Right lung (tissue), 5 donors: ENCODE data around the gene VSTM4. TPM values are rescaled to one million over a fixed set of nuclear protein-coding genes. Genes with fewer than 3 reads are reported as not detected.
A peak's percentile ranks its signal among the peaks of the same experiment; 100 is the strongest.

Experiments
- DNase-seq, 2 donors: peaks; one replicate each; pipeline ENCODE4 v3.0.0-alpha.2; 2013
- polyA plus RNA-seq, 5 donors: library from polyadenylated mRNA; unstranded; fragments of 120-200 nt; gene quantifications; one replicate each; pipeline versions ENCODE4 v1.2.1 to v1.2.3, GENCODE V29; 2013; ENCODE audit warnings: inconsistent platforms in 1 of 5, low replicate concordance in 1 of 5; ENCODE audit not compliant: insufficient read length in 5 of 5, insufficient read depth in 1 of 5

VSTM4 gene
- polyA plus RNA-seq, 5 donors, result 28.7 to 34.3 (median 30.6) TPM

- no peak for DNase-seq
These were observed 105.0 kb downstream of the VSTM4 start for GRCh38 chr10:49010295-49010694.

GRCh38 chr10:49009199-49009979, 105.9 kb downstream of the VSTM4 start:
- peak; percentile 38 to 55 for DNase-seq

- no peak for DNase-seq
These were observed 106.7 kb downstream of the VSTM4 start for GRCh38 chr10:49008505-49009198.

- no peak for DNase-seq
These were observed 107.2 kb downstream of the VSTM4 start for GRCh38 chr10:49008091-49008490.

- DNase-seq, result no peak
These were observed 108.2 kb downstream of the VSTM4 start for GRCh38 chr10:49007129-49007528.

GRCh38 chr10:49005270-49005669, 110.1 kb downstream of the VSTM4 start:
- DNase-seq, result peak in 1 of 2 donors; percentile 37

GRCh38 chr10:49001870-49002672, 113.3 kb downstream of the VSTM4 start:
- DNase-seq, result peak in 1 of 2 donors; percentile 29

- no peak for DNase-seq
These were observed 113.9 kb downstream of the VSTM4 start for GRCh38 chr10:49001402-49001801.

GRCh38 chr10:49000437-49001398, 114.6 kb downstream of the VSTM4 start:
- no peak for DNase-seq

- no peak for DNase-seq
These were observed 116.0 kb downstream of the VSTM4 start for GRCh38 chr10:48999346-48999745.

- DNase-seq, result no peak
These were observed 119.0 kb downstream of the VSTM4 start for GRCh38 chr10:48996329-48996728.

GRCh38 chr10:48993627-48994026, 121.7 kb downstream of the VSTM4 start:
- DNase-seq, result no peak

GRCh38 chr10:48990226-48990625, 125.1 kb downstream of the VSTM4 start:
- DNase-seq, result no peak

GRCh38 chr10:48985621-48986158, 129.6 kb downstream of the VSTM4 start:
- DNase-seq, result no peak

- no peak for DNase-seq
These were observed 131.5 kb downstream of the VSTM4 start for GRCh38 chr10:48983648-48984351.

GRCh38 chr10:48982584-48982983, 132.7 kb downstream of the VSTM4 start:
- no peak for DNase-seq

GRCh38 chr10:48981310-48981907, 133.9 kb downstream of the VSTM4 start:
- DNase-seq, result peak in 1 of 2 donors; percentile 27

- DNase-seq, result no peak
These were observed 137.0 kb downstream of the VSTM4 start for GRCh38 chr10:48978318-48978717.

- peak in 1 of 2 donors; percentile 20 for DNase-seq
These were observed 139.1 kb downstream of the VSTM4 start for GRCh38 chr10:48976196-48976595.
